ENCODE data around the gene TNIP2.
"Not testable (repeated sequence)": the region's sequence is repeated elsewhere in the genome, so short reads cannot be mapped to it uniquely, and the experiment has no call there.

The TNIP2 gene

GRCh38 chr4:2744576-2745270 is 11.4 kb downstream of the TNIP2 start:
- H3K27ac Mint-ChIP-seq: peak overlapping the region; percentile 54
- DNase-seq: no peak
- no peaks in the 10 kb centered on the region for H3K27me3 Mint-ChIP-seq
- peaks cover 67% of the 10 kb centered on the region for H3K4me1 Mint-ChIP-seq
- no peaks in the 10 kb centered on the region for H3K9me3 Mint-ChIP-seq
- ATAC-seq: no peak
- H3K4me3 Mint-ChIP-seq: no peak overlapping the region

GRCh38 chr4:2743518-2744445 is 12.4 kb downstream of the TNIP2 start:
- Mint-ChIP-seq H3K27me3 (no peaks in the 10 kb centered on the region), H3K9me3 (no peaks in the 10 kb centered on the region), H3K4me3 (no peak overlapping the region), H3K27ac (peak overlapping the region in 1 of 2 donors; percentile 82), H3K4me1 (peaks cover 57% of the 10 kb centered on the region)
- no peak for DNase-seq
- ATAC-seq: no peak

GRCh38 chr4:2742823-2743517 is 13.2 kb downstream of the TNIP2 start:
- peaks cover 0 to 8% of the 10 kb centered on the region in 2 donors for H3K9me3 Mint-ChIP-seq
- ATAC-seq (no peak), DNase-seq (no peak)
- H3K4me1 Mint-ChIP-seq: peaks cover 50% of the 10 kb centered on the region
- H3K27ac Mint-ChIP-seq: peak overlapping the region in 1 of 2 donors; percentile 71
- H3K4me3 Mint-ChIP-seq: no peak overlapping the region
- H3K27me3 Mint-ChIP-seq: no peaks in the 10 kb centered on the region

GRCh38 chr4:2742081-2742822 is 13.9 kb downstream of the TNIP2 start:
- ATAC-seq: no peak
- Mint-ChIP-seq H3K27me3 (no peaks in the 10 kb centered on the region), H3K4me1 (peaks cover 43% of the 10 kb centered on the region), H3K27ac (peak overlapping the region in 1 of 2 donors; percentile 91), H3K4me3 (no peak overlapping the region), H3K9me3 (peaks cover 0 to 8% of the 10 kb centered on the region in 2 donors)
- DNase-seq: no peak

- no peak for DNase-seq
- Mint-ChIP-seq H3K27me3 (no peaks in the 10 kb centered on the region), H3K4me1 (peaks cover 37% of the 10 kb centered on the region), H3K27ac (peak overlapping the region in 1 of 2 donors; percentile 91), H3K4me3 (no peak overlapping the region), H3K9me3 (peaks cover 0 to 10% of the 10 kb centered on the region in 2 donors)
- ATAC-seq: no peak
Measured at GRCh38 chr4:2741626-2742025, 14.5 kb downstream of the TNIP2 start.

GRCh38 chr4:2738296-2738695 is 17.8 kb downstream of the TNIP2 start:
- H3K4me3 Mint-ChIP-seq, H3K27me3 Mint-ChIP-seq, ATAC-seq, DNase-seq: not testable (repeated sequence)
- peak overlapping the region; percentile 1 to 14 for H3K27ac Mint-ChIP-seq
- peaks cover 6 to 25% of the 10 kb centered on the region in 2 donors for H3K9me3 Mint-ChIP-seq
- peaks cover 15% of the 10 kb centered on the region for H3K4me1 Mint-ChIP-seq

GRCh38 chr4:2735869-2736268 is 20.3 kb downstream of the TNIP2 start:
- H3K4me1 Mint-ChIP-seq: peaks cover 18% of the 10 kb centered on the region
- H3K4me3 Mint-ChIP-seq: no peak overlapping the region
- ATAC-seq (no peak), DNase-seq (no peak)
- H3K27me3 Mint-ChIP-seq: no peaks in the 10 kb centered on the region
- peaks cover 6 to 25% of the 10 kb centered on the region in 2 donors for H3K9me3 Mint-ChIP-seq
- no peak overlapping the region for H3K27ac Mint-ChIP-seq

GRCh38 chr4:2734612-2735011 is 21.5 kb downstream of the TNIP2 start:
- ATAC-seq (no peak), DNase-seq (no peak)
- no peak overlapping the region for H3K27ac Mint-ChIP-seq
- peaks cover 18% of the 10 kb centered on the region for H3K4me1 Mint-ChIP-seq
- peaks cover 6 to 25% of the 10 kb centered on the region in 2 donors for H3K9me3 Mint-ChIP-seq
- H3K4me3 Mint-ChIP-seq: no peak overlapping the region
- no peaks in the 10 kb centered on the region for H3K27me3 Mint-ChIP-seq

GRCh38 chr4:2733844-2734574 is 22.1 kb downstream of the TNIP2 start:
- Mint-ChIP-seq H3K4me3 (no peak overlapping the region), H3K27ac (no peak overlapping the region)
- ATAC-seq: no peak

GRCh38 chr4:2733001-2733843 is 22.9 kb downstream of the TNIP2 start:
- ATAC-seq (peak; percentile 48), DNase-seq (no peak)
- Mint-ChIP-seq H3K9me3 (peaks cover 6 to 19% of the 10 kb centered on the region in 2 donors), H3K27me3 (no peaks in the 10 kb centered on the region), H3K27ac (no peak overlapping the region), H3K4me1 (peaks cover 18% of the 10 kb centered on the region), H3K4me3 (no peak overlapping the region)

More at GRCh38 chr4:2733844-2734574, 22.1 kb downstream of the TNIP2 start:
- no peaks in the 10 kb centered on the region for H3K27me3 Mint-ChIP-seq
- H3K4me1 Mint-ChIP-seq: peaks cover 18% of the 10 kb centered on the region
- H3K9me3 Mint-ChIP-seq: peaks cover 6 to 25% of the 10 kb centered on the region in 2 donors
- DNase-seq: no peak

GRCh38 chr4:2732526-2732925 is 23.6 kb downstream of the TNIP2 start:
- peak overlapping the region in 1 of 2 donors; percentile 32 for H3K27ac Mint-ChIP-seq
- ATAC-seq (no peak), DNase-seq (no peak)
- peaks cover 6 to 17% of the 10 kb centered on the region in 2 donors for H3K9me3 Mint-ChIP-seq
- H3K4me3 Mint-ChIP-seq: no peak overlapping the region
- H3K27me3 Mint-ChIP-seq: no peaks in the 10 kb centered on the region
- H3K4me1 Mint-ChIP-seq: peaks cover 18% of the 10 kb centered on the region

- no peak for ATAC-seq
- H3K9me3 Mint-ChIP-seq: peaks cover 6 to 17% of the 10 kb centered on the region in 2 donors
- H3K4me1 Mint-ChIP-seq: peaks cover 18% of the 10 kb centered on the region
- H3K27ac Mint-ChIP-seq: peak overlapping the region in 1 of 2 donors; percentile 32
- no peak overlapping the region for H3K4me3 Mint-ChIP-seq
- DNase-seq: no peak
- H3K27me3 Mint-ChIP-seq: no peaks in the 10 kb centered on the region
Measured at GRCh38 chr4:2731907-2732317, 24.2 kb downstream of the TNIP2 start.

GRCh38 chr4:2729533-2729875 is 26.6 kb downstream of the TNIP2 start:
- Mint-ChIP-seq H3K4me1 (peaks cover 19% of the 10 kb centered on the region), H3K4me3 (no peak overlapping the region), H3K9me3 (no peaks in the 10 kb centered on the region), H3K27me3 (no peaks in the 10 kb centered on the region), H3K27ac (no peak overlapping the region)
- ATAC-seq (no peak), DNase-seq (no peak)

Measured in stimulated activated naive CD8-positive, alpha-beta T cell treated with anti-CD3 and anti-CD28 coated beads, Interleukin-15, amount 100 ng/mL, for 72 hours (primary cell).